Measurements from ENCODE around the gene MRTFA.

MRTFA gene

DNA sequence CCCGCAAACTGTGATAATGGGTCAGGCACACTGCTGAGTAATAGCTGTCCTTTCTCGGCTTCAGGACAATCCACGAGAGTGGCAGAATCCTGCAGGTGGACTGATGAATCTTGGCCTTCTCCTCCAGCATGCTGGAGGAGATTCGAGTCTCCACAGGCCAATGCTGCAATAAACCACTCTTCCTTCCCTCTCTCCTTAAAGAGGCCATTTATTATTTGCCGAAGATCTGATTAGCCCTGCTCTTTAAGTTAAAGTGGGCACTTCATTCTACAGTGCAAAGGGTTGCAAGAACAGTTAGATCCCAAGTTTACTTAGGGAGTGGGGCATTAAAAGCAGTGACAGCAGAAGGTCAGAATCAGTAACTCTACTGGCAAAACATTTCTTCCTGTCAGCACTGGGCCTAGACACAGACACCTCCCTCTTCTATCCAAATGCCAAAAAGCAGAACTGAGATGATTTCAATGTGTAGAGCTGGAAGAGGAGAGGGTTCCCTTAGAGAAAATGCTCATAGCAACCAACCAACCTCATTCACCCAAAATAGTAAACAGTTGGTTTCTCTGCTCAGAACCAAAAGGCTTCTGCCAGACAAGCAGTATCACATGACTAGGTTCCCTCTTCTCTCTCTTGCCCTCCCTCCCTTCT lies 144.4 kb downstream of the MRTFA start:
- TF ChIP-seq, protein P1, sequence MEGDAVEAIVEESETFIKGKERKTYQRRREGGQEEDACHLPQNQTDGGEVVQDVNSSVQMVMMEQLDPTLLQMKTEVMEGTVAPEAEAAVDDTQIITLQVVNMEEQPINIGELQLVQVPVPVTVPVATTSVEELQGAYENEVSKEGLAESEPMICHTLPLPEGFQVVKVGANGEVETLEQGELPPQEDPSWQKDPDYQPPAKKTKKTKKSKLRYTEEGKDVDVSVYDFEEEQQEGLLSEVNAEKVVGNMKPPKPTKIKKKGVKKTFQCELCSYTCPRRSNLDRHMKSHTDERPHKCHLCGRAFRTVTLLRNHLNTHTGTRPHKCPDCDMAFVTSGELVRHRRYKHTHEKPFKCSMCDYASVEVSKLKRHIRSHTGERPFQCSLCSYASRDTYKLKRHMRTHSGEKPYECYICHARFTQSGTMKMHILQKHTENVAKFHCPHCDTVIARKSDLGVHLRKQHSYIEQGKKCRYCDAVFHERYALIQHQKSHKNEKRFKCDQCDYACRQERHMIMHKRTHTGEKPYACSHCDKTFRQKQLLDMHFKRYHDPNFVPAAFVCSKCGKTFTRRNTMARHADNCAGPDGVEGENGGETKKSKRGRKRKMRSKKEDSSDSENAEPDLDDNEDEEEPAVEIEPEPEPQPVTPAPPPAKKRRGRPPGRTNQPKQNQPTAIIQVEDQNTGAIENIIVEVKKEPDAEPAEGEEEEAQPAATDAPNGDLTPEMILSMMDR (conservative IDR thresholded peaks at IDR 0.05): no peak
- H3K27ac ChIP-seq: no peak overlapping the region

DNA sequence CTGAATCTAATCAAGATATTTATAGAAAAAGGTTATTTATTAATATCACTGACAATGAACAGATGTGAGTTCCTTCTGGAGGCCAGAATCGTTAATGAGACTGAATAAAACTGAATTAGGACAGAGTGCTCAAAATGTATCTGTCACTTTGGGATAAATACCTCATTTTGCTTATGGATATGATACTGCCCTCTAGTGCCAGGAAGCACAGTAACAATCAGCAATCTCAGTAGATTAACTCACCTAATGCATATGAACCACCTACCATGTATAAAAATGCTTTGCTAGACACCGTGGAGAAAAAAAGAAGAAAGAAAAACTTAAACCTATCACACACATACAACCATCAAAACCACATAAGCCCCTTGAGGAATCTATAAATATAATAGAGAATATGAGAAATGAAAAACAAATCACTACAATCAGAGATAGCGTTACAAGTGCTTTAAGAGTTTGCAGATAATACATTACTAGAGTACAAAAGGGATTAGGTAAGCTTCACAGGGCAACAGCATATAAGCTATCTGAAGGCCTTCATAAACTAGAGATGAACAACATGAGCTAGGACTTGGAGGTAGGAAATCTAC lies 148.8 kb downstream of the MRTFA start:
- TF ChIP-seq, protein P1 (conservative IDR thresholded peaks at IDR 0.05): peak; percentile 84
- no peak overlapping the region for H3K27ac ChIP-seq

DNA sequence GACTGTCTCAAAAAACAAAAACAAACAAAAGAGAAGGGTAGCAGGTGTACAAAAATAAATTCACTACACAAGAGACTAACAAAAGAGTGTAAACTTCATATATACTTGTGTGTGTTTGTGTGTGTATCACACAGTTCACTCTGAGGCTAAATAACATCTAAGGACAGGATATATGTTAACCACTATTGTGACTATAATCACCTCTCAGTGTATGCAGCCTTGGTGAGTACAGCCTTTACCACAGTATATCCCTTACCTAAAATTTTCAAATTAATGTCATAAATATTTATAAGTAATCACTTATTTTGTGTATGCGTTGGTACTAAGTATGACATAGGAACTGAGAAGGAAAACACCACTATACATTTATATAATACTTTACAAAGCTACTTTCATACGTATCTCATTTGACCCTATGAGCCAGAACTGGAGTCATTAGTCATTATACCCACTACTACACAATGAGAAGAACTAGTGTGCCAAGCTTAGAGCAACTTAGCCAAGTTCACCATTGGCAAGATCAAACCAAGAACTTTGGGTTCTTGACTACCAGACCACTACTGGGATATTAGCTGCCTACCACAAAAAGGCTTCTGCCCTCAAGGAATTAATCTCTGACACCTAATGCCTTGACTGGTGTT lies 149.4 kb downstream of the MRTFA start:
- TF ChIP-seq, protein P1 (conservative IDR thresholded peaks at IDR 0.05): no peak
- H3K27ac ChIP-seq: no peak overlapping the region

DNA sequence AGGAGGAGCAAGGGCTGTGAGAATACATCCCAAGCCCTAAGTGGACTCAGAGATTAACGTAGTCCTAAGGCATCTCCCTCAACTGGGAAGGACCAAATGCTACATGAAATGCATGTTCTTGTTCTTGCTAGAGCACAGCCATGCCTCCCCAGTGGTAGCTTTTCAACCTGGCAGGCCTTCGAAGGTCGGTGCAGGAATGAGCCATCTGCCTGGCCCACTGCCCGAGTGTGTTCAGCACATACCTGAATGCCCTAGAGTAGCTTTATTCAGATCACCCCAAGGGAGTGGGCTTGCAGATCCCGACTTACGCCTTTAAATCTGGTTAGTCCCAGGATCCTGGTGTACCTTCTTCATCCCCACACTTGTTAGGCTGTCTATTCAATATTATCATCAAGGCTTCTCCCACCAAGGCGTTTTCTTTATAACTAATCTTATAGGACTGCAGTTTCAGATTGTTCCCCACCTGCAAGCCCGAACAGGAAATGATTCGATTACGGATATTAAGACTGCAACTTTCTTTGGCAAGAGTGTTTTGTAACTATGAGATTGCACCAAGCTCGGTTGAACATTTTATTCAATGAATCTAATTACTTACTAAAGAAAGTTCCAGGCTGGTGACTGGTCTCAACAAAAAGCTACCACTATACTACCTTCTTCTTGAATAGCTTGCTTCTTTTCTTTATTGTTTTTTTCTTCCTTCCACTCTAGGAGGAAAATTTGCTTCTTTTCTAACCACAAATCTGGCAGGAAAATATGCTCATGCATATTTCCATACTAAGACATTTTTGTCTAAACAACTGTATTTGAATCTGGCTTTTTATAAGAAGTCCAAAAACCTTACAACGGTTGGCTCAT lies 150.5 kb downstream of the MRTFA start:
- TF ChIP-seq, protein P1 (conservative IDR thresholded peaks at IDR 0.05): no peak
- H3K27ac ChIP-seq: no peak overlapping the region

DNA sequence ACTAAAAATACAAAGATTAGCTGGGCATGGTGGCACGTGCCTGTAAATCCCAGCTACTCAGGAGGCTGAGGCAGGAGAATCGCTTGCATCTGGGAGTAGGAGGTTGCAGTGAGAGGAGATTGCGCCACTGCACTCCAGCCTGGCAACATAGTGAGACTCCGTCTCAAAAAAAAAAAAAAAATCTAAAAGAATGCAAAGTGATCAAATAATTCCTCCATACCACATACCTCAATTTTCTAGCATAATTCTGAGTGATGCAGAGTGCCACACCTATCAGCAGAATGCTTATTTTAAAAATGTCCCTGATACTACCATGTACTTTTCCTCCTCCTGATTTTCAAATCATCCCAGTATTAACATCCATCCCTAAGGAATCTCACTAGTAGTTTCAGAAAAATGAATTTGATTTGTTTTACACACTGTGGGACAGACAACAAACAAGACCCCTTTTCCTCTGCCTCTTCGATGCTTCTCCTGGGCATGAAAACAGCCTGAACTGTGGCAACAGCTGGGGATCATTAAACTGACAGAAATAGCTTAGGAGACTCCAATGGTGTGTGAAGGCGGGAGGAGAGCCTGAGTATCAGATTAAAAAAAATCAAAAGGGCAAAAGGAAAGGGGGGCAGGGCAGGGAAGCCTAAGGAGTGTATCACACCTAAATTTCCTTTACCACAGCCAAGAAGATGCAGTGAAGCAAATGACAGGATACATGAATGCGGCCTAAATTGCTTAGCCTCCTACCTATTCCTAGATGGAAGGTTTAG lies 151.4 kb downstream of the MRTFA start:
- H3K27ac ChIP-seq: no peak overlapping the region

DNA sequence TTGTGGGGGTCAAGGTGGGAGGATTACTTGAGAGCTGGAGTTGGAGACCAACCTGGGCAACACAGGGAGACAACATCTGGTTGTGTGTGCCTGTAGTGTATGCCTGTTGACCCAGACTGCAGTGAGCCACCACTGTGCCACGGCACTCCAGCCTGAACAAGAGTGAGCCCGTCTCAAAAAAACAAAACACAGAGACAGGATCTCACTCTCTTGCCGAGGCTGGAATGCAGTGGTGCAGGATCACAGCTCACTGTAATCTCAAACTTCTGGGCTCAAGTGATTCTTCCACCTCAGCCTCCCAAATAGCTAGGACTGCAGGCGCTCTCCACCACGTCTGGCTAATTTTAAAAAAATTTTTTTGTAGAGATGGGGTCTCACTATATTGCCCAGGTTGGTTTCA lies 153.6 kb downstream of the MRTFA start:
- H3K27ac ChIP-seq: no peak overlapping the region
- TF ChIP-seq, protein P1 (conservative IDR thresholded peaks at IDR 0.05): no peak

More for the DNA sequence above, 151.4 kb downstream of the MRTFA start:
- TF ChIP-seq, protein P1 (conservative IDR thresholded peaks at IDR 0.05): no peak

Measured in VCaP (cell line).